NCI-H510A (cell line): Measurements from ENCODE around the gene PDE4D.
"Not testable (repeated sequence)": the region's sequence is repeated elsewhere in the genome, so short reads cannot be mapped to it uniquely, and the experiment has no call there.

ENCODE experiments used
- DNase-seq: peaks from one replicate; lab custom pipeline; 2025; lab: John Stamatoyannopoulos, UW

Gene PDE4D

DNA sequence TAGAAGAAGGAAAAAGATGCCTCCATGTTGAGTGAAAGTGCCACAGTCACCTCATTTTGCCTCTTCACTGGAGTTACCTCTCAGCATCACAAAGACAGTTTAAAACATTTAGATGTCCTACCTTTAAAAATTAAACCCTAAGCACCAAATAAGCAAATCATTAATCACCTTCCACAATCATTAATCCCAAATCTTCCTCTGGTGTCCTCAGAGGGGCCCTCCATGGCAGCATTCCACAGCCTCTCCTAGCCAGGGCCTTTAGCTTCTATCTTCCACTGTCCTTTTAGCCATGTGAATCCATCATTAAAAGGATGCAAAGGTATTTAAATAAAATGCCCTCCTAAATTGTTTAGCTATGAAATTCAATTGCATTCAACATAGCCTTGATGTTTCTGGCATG, 310.8 kb downstream of the PDE4D start:
- no peak for DNase-seq

DNA sequence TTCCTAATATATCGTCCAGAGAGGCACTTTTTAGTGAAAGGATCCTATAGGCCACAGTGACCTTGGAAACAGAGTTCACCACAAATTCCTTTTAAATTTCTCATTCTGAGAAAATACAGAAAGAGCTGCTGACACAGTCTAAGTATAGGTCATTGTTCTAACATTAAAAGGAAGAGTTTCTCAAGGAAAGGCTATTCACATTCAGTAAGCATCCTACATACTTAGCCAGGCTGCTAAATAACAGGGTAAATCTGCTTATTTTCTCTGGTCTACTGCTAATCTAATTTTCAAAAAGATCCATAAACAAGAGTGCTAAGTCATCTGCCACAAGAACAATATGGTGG, 313.7 kb downstream of the PDE4D start:
- no peak for DNase-seq

DNA sequence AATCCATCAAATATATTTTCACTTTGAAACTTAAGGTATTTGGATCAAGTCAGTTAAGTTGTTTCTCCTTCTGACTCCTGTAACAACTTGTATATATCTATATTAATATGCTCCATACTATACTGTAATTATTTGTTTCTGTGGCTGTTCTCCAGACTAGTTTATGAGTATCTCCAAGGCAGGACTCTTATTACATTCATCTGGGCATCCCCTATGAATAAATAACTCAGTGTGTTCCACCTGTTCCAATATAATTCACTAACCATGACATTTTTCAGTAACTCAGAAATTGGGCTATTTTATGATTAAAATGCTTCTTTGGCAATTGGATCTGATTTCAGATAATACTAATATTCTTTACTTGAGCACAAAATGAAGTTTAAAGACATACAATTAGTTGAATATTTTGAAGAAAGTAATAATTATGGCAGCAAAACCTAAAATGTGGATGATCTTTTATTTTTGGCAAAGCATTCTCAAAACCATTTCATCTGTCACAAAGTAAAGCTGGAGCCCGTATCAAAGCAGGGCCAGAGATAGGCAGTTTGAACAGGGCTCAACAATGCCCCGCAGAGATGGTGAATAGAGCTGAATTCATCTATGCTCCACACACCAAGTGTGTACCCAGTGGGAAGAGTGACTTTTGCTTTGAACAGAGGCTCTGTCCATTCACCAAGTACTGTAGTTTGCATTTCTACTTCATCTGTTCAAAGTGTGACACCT, 314.3 kb downstream of the PDE4D start:
- DNase-seq, result no peak

DNA sequence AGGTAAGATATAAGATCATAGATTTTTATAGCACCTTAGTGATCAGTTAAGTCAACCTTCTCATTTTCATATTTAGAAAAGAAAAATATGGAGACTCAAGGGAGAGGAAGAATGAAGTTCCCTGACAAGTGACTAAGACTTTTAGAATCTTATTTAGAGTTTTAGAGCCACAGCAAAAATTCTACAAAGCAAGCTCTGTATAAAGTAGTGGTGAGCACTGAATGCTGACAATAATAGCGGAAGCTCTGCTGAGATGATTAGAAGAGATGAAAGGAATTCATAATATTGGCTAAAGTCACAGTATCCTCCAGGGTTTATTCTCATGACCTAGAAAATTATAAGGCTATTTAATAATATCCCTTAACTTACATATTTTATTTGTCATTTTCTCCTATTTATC, 316.0 kb downstream of the PDE4D start:
- DNase-seq, result no peak

DNA sequence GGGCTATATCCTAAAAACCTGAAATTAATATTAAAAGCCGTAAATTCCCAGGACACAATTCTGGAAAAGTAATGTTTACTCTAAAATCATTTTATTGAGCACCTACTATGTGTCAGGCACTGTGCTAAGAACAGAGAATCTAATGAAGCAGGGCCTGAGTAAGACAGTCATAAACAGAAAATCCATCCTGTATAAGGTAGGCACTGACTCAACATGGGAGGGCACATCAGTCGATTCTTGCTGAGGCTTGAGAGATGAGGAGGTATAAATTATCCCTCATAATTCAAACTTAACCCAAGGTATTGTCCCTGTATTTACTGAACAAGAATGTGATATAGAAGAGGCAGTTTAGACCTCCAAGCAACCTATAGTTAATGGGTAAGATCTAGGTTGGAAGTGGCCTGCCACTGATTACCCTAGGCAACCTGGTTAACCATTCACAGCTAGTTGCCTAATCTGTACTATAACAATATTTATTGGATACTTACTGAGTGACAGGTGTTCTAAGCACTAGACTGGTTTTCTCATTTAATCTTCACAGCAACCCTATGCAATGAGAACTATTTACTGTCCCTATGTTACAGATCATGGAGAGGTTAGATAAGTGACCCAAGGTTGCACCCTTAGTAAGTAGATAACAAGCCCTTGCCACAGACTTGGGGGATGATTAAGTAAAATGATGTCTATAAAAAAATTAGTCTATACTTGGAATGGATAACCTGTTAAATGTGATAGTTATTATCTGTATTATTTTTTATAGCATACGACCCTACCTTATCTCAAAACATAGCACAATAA, 317.7 kb downstream of the PDE4D start:
- DNase-seq, result no peak

DNA sequence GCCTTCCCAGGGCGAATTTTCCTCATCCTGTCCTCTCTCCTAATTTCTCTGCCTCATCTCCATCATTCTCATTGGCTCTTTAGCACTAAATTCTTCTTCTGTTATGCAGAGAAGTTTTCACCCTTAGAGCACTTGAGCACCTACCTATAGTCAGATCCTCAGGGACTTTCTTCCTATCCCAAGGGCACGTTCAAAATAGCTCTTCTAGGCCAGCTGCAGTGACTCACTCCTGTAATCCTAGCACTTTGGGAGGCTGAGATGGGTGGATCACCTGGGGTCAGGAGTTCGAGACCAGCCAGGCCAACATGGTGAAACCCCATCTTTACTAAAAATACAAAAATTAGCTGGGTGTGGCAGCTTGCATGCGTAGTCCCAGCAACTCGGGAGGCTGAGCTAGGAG, 320.0 kb downstream of the PDE4D start:
- DNase-seq, result not testable (repeated sequence)

DNA sequence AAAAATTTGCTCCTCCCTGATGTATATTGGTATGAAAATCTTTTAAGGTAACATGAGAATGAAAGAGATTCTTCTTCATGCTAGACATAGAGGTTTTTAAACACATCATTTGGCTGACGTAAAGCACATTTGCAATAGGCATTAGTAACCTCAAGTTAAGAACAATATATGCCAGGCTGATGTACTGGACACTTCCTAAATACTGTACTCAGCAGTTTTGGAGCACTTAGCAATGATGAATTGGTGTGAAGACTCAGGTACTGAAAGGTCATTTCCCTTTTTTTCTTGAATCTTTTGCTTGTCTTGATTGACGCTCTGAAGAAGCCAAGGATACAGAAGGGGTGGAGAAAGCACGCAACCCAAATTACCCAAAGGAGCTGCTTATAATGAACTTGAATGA, 322.5 kb downstream of the PDE4D start:
- DNase-seq, result no peak

DNA sequence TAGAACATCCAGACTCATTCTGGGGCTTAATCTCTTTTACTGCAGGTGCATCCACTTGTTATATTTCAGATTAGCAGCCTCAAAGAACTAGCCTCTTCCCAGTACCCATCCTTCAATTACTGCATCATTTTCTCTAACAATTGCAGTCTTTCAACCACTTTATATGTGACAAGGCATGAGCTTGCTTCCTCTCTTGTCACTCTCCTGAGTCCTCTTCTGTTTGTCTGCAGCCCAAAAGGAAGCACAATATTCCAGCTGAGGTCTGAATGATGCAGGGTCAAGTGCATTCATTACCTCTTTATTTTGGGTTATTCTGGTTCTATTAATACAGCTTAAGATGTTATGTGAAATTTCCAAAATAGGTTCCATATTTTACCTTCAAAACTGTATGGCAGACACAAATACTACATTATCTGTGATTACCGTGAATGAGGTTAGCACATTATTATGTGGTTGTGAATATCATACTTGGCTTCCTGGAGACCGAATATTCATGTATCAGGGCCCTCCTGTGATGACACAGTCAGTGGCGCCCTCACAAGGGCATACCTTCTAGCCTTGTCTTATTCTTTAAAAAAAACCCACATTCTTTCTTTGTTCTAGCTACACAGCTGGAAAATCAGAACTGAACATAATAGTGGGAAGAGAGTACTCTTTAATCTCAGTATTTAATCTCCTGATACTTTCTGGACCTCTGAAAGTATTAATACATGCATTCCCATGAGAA, 323.8 kb downstream of the PDE4D start:
- DNase-seq, result no peak

DNA sequence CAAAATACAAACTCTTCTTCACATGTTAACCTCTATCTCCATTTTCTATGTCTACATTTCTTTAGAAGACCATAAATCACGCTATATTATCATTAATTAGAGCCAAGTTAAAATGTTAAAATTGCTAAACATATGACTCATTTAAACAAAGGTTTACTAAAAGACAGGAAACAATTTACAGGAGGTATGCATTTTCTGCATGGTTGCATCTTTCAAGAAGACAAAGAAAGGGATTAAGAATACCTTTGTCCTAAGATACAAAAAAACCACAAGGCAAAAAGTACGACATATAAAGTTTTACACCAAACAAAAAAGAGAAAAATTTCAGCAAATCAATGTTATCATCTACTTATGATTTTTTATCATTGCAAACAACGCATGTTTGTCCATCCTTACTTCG, 324.4 kb downstream of the PDE4D start:
- no peak for DNase-seq

DNA sequence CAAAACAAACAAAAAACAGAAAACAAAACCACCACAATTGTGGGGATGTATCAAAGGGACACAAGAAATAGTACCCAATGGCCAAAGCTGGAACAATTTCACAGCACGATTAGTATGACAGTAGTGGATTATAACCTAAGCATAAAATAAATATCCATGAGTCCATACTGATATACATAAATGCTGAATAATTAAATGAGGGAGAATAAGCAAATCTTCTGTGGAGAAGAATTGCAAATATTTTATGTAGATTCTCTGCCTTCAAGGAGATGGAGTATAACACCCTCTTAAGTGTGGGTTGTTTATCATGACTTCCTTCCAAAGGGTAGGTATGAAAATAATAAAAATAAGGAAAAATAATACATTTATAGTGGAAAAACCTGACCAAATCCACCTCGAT, 325.4 kb downstream of the PDE4D start:
- no peak for DNase-seq

DNA sequence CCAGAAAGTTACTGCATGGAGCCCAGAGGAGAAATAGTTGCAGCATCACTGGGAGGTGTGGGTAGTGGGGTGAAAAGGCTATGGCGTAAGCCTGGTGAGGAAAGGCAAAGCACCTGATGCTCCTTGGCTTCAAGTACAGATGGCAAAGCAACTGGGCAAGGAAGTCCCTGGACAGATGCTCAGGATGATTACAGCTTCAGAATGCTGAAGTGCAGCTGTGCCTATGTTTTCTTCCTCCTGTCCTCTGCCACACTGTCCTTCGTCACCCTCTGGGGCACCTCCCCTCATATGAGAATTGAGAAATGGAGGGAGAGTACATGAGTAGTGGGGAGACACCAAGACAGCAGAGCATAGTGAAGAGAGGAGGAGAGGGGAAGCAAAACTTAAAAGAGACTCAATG, 328.0 kb downstream of the PDE4D start:
- no peak for DNase-seq

DNA sequence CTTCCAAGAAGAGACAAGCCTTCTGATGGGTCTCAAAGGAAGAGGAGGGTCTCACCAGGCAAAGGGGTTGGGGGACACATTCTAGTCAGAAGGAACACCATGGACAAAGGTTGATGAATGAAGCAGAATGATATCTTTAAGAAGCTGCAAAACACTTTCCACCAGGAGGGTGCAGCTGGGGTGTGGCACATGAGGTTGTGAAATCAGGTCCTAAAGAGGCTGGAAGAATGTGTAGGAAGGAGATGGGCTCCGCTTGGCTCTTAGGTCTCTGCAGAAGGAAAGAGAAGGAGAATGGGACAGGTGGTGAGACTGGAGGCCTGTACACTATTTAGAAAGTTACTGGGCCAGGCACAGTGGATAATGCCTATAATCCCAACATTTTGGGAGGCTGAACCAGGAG, 328.6 kb downstream of the PDE4D start:
- no peak for DNase-seq

DNA sequence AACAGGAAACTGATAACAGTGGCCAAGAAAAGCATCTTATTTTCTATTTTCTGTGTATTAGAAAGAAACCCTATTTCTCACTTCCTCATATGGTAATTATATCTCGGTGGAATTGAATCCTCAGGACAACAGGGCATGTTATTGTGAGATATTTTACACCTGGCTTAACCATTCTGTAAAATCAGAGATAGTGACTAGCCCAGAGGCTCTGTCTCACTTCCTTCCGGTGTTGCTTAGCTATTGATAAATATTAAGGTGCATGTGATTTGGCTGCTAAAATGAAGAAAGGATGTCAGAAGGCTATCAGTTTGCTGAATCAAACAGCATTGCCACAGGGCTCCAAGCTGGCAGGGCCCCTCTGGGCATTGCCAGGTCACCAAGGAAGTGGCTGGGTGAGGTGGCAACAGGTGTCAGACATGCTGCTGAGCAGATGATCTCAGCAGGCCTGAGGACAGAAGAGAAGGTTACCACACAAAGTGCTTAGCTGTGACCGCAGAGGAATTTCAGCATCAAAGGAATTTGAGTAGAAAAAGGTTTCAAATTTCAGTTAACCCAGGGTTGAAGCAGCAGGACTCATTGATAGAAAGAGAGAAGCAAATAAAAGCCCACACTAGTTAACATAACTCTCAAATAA, 330.7 kb downstream of the PDE4D start:
- no peak for DNase-seq

DNA sequence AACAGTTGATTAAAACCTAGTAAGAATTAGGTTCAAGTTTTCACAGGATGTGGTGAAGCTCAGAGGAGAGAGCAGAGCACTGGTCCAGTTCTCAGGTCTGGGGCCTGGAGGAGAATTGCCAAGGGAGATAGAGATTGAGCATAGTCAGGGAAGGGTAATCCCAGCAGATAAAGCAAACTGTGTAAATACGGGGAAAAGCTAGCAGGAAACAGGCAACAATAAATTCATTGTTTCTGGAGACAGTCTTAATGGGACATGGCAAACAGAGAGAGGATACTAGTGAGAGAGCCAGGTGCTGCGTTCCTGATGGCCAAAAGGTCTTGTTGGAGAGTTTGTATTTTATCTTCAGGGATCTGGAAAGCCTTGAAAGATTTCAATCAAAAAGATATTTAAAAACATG, 333.0 kb downstream of the PDE4D start:
- no peak for DNase-seq

DNA sequence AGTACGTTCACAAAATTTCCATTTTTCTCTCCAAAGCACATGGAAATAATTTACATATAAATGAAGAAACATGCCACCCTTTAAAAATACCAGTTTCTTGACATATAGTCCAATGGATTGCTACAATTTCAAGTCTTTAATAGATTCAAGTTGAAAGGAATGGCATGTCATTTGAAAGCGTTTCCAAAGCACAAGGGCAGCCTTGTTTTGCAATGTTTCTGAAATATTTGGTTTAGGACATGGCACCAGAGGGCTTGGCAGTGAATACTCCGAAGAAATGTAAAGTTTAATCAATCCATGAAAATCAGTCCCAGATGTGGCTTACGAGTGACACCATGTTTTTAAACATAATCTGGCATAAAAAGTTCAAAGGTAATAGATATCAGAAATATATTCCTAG, 333.7 kb downstream of the PDE4D start:
- no peak for DNase-seq

DNA sequence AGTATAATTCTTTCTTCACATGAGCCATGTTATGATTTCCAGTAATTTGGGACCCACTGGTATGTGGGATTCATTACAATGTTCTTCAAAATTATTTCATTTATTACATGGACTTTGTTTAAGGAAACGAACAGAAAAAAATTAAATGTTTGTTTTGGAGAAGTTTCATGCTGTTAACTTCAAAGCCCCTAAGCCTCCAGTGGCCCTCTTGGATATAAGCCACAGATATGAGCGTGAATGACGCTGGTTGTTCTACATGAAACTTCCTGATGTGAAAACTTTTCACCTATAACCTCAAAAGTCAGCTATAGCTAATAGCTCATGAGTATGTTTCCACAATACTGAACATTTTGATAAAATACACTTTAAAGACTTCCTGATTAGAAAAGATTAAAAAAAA, 334.2 kb downstream of the PDE4D start:
- no peak for DNase-seq

DNA sequence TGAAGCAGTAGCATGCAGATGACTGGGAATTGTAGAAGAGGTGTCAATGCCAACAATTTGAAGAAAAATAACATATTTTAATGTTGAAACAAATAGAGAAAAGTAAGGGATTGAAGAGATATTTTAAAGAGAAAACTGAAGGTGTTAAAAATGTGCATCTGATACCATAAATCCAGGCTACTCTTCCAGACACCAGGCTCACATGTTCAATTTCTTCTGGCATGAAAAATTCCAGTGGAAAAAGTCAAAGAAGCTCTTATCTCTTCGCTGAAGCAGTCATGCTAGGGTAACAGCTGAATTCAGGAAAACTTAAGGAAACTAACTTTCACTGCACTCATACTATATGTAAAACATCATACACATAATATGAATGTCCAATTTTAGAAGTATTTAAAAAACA, 335.0 kb downstream of the PDE4D start:
- DNase-seq, result no peak

DNA sequence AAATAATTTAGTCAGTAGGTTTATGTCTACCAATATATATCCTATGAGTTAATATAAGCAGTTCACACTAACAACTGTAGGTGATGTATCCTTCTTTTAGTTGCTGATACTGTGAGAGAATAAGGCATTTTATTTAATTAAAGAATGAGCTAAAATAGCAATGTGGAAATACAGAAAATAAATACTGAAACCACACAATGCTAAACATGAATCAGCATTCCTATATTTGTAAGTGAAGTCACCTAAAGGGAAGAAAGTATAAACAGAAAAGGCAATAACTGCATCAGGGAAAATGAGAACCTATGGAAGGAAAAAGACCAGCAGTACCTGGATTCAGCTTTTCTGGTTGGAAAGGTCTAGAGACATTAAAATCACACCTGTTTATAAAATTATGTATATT, 336.0 kb downstream of the PDE4D start:
- DNase-seq, result no peak

DNA sequence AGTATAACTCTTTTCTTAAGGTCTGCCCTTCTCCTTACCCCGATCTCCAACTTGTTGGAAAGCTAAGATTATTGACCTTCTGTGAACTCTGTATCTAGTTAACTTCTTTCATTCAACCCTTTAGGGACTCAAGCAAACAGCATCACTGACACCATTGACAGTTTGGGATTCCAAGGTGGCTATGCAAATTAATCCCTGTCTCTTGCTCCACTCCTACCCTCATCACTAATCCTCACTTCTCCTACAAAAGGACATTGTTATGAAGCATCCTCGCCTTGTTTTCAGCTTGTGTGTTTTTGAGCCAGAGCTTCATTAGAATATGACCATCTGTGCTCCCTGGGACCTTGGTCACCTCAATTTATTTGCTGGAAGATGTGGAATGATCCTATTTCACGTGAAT, 337.9 kb downstream of the PDE4D start:
- DNase-seq, result no peak

DNA sequence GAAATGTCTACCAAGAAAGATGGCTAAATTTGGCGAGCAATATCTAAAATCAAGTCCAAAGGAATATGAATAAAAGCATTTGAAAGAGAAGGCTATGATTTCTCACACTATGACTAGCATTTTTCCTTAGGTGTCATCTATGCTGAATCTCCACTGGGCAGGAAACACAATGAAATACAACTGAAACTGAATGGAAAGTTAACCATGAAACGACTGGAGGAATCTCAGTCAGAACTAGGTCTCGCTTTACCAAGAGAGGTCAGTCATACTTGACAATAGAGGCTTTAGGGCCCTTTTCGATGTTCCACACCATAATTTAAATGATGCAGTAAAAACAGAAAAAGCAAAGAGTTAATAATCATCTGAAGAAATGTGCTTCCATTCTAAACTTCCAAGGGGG, 339.0 kb downstream of the PDE4D start:
- no peak for DNase-seq

DNA sequence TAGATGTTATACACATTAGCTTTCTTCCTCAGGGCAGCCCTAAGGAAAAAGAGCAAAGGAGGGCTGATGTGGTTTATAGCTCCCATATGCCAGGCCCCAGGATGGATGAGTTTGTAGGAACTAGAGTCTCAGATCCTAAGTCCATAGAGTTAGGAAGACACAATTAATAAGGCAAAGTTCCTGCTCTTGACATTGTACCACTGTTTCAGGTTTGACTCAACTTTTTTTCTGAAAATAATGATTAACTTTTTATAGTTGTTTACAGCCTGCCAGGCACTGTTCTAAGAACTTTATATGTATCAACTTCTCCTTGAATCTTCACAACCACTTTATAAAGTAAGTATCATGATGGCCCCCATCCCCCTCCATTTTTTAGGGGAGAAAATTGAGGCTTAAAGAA, 339.5 kb downstream of the PDE4D start:
- no peak for DNase-seq

DNA sequence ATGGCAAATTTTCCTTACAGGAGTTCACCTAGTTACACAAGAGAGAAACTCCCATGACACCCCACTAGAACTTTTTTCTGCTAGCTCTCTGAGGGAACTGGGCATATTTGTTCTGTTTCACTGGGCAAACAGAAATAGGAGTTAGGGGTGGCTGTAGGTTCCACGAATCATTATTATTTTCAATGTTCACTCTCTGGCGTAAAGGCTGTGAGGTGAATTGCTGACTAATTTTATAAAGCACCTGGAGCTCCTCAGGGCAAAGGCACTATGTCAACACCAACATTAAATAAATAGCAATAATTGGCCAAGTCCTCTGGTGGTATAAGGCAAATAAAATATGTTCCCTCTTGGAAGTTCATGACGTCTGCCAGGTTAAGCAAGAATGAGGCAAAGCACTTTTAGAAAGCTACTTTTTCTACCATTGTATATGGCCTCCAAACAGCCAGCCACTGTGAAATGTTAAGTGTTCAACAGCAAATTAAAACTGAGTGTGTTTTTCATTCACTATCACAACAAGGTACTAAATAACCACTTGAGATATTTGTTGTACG, 344.6 kb downstream of the PDE4D start:
- DNase-seq, result peak; percentile 63
